T-cell (primary cell): ENCODE measurements around the gene PGBD2. TPM values are rescaled to one million over a fixed set of nuclear protein-coding genes. Genes with fewer than 3 reads are reported as not detected.

Experiments used
- ATAC-seq, 4 experiments: fragments of 200-7000 bp in 3 of 4; fragments of 150-1000 bp in 1 of 4; cut with Tn5 transposase; replicated peaks in 1 of 4; 1 replicate in 3 of 4; 2 replicates in 1 of 4; pipeline ENCODE4 v1.10.0; 2021; ENCODE audit warnings: moderate library complexity in 3 of 4, mild to moderate bottlenecking in 2 of 4, moderate number of reproducible peaks in 1 of 4
- CTCF ChIA-PET, 2 donors: fragments of 300-600 bp; sonication (Branson Sonifier 250); formaldehyde crosslinking; loops; one replicate each; lab custom pipeline; 2022; ENCODE audit warnings: antibody characterized with exemption in 2 of 2; lab: Charles Lee
- POLR2A ChIA-PET, 2 donors: fragments of 300-600 bp; sonication (Branson Sonifier 250); formaldehyde crosslinking; loops; one replicate each; lab custom pipeline; 2022; ENCODE audit warnings: antibody characterized with exemption in 2 of 2; lab: Charles Lee
- DNase-seq, 35 experiments: peaks; one replicate each; pipeline versions ENCODE4 v3.0.0 to v3.0.0-alpha.2; 2013 to 2023
- H3K27ac ChIP-seq: one replicate; pipeline ENCODE4 v1.5.1; 2013; ENCODE audit warnings: low read length
- H3K27me3 ChIP-seq, 2 experiments: replicated peaks in 1 of 2; 1 replicate in 1 of 2; 2 replicates in 1 of 2; pipeline versions ENCODE4 v1.6.1 to v1.7.0; 2013; ENCODE audit warnings: low read length in 1 of 2, mixed read lengths in 1 of 2; ENCODE audit not compliant: control insufficient read depth in 2 of 2, insufficient read depth in 2 of 2; ENCODE audit errors: extremely low read depth in 1 of 2
- H3K36me3 ChIP-seq, 2 donors: 1 replicate in 1 of 2; 2 replicates in 1 of 2; pipeline versions ENCODE4 v1.6.1 to v1.7.0; 2013; ENCODE audit warnings: low read length in 1 of 2; ENCODE audit not compliant: control insufficient read depth in 2 of 2, insufficient read depth in 1 of 2; ENCODE audit errors: extremely low read depth in 1 of 2
- H3K4me1 ChIP-seq, 2 experiments: 1 replicate in 1 of 2; 2 replicates in 1 of 2; pipeline versions ENCODE4 v1.6.1 to v1.7.0; 2013; ENCODE audit warnings: low read length in 2 of 2, mixed read lengths in 1 of 2; ENCODE audit not compliant: insufficient read depth in 2 of 2, control insufficient read depth in 1 of 2; ENCODE audit errors: extremely low read depth in 1 of 2
- H3K4me3 ChIP-seq, 2 donors: 1 replicate in 1 of 2; 2 replicates in 1 of 2; pipeline versions ENCODE4 v1.5.1 to v1.7.0; 2013; ENCODE audit warnings: mild to moderate bottlenecking in 2 of 2, low read length in 1 of 2, moderate library complexity in 1 of 2; ENCODE audit not compliant: control insufficient read depth in 1 of 2; ENCODE audit errors: extremely low read depth in 1 of 2
- H3K9me3 ChIP-seq: 2 replicates; pipeline ENCODE4 v1.7.0; 2013
- H3K27ac Mint-ChIP-seq, 2 donors: one replicate each; pipeline ENCODE4 v1.8.0; 2020 to 2021; ENCODE audit warnings: mild to moderate bottlenecking in 2 of 2, mixed read lengths in 2 of 2
- H3K27me3 Mint-ChIP-seq, 2 donors: one replicate each; pipeline ENCODE4 v1.8.0; 2021 to 2022; ENCODE audit warnings: mixed read lengths in 2 of 2
- H3K36me3 Mint-ChIP-seq: one replicate; pipeline ENCODE4 v1.8.0; 2021; ENCODE audit warnings: mixed read lengths
- H3K4me1 Mint-ChIP-seq, 3 donors: one replicate each; pipeline ENCODE4 v1.8.0; 2020 to 2022; ENCODE audit warnings: mixed read lengths in 3 of 3, mild to moderate bottlenecking in 1 of 3
- H3K4me3 Mint-ChIP-seq, 3 donors: one replicate each; pipeline ENCODE4 v1.8.0; 2020 to 2022; ENCODE audit warnings: mild to moderate bottlenecking in 3 of 3, mixed read lengths in 3 of 3, moderate library complexity in 3 of 3
- H3K9me3 Mint-ChIP-seq, 3 donors: one replicate each; pipeline ENCODE4 v1.8.0; 2020 to 2022; ENCODE audit warnings: mixed read lengths in 3 of 3
- WGBS: methylation state at CpG from one replicate; pipeline ENCODE4 v1.1.5; 2013; ENCODE audit warnings: missing lambda C conversion rate; ENCODE audit not compliant: insufficient coverage; 5-methylcytosine and 5-hydroxymethylcytosine counted together
- total RNA-seq, 35 experiments: library from RNA in 6 of 35; stranded (reverse) in 6 of 35; fragments of 120-200 nt in 1 of 35; gene quantifications; one replicate each; pipeline versions ENCODE4 v1.2.1 to v1.2.4 and lab custom pipeline; 2013 to 2026

The PGBD2 gene
- total RNA-seq, 5 donors from 2014 or later (not counting 1 experiment from before 2014, with no cell fraction given): 5.0 to 15.8 (median 11.4) TPM

- Mint-ChIP-seq H3K27me3 (peaks cover 0 to 6% of the 10 kb centered on the region in 2 donors), H3K36me3 (peaks cover 7% of the 10 kb centered on the region), H3K4me3 (peak overlapping the region in 1 of 3 donors; percentile 90), H3K27ac (no peak overlapping the region), H3K4me1 (peaks cover 25 to 38% (median 34%) of the 10 kb centered on the region in 3 donors), H3K9me3 (no peaks in the 10 kb centered on the region)
- ChIA-PET CTCF (interaction anchor here in 1 of 2 donors (0.8 to 1.0 kb wide), 3 partner anchors 51 to 79 kb away, joined by 3 to 6 read pairs (median 5); partner anchors contain the start of gene SH3BP5L), POLR2A (no interaction called here)
- H3K4me3 ChIP-seq: no peak overlapping the region
- 71% methylated on average over 1 of the region's 3 CpGs for WGBS
- H3K27ac ChIP-seq: no peak overlapping the region
- H3K4me1 ChIP-seq: peaks cover 2 to 14% of the 10 kb centered on the region in 2 experiments
- no peaks in the 10 kb centered on the region for H3K27me3 ChIP-seq
- ATAC-seq (no peak), DNase-seq (no peak)
- no peaks in the 10 kb centered on the region for H3K36me3 ChIP-seq
- no peaks in the 10 kb centered on the region for H3K9me3 ChIP-seq
Measured at GRCh38 chr1:248904437-248905216, 1.4 kb upstream of the PGBD2 start.

GRCh38 chr1:248905662-248906008 lies 400 bp upstream of the PGBD2 start:
- Histone ChIP-seq H3K4me1 (peaks cover 2 to 14% of the 10 kb centered on the region in 2 experiments), H3K27me3 (no peaks in the 10 kb centered on the region), H3K9me3 (no peaks in the 10 kb centered on the region), H3K36me3 (no peaks in the 10 kb centered on the region), H3K27ac (peak overlapping the region; percentile 69), H3K4me3 (peak overlapping the region; percentile 57 to 72)
- Mint-ChIP-seq H3K9me3 (no peaks in the 10 kb centered on the region), H3K36me3 (peaks cover 15% of the 10 kb centered on the region), H3K27me3 (no peaks in the 10 kb centered on the region), H3K27ac (peak overlapping the region; percentile 98), H3K4me1 (peaks cover 33 to 44% (median 41%) of the 10 kb centered on the region in 3 donors), H3K4me3 (peak overlapping the region; percentile 90 to 98 (median 97))
- CTCF ChIA-PET: interaction anchor here in 1 of 2 donors (2.0 kb wide), 1 partner anchor 80 kb away, joined by 16 read pairs; the partner anchor contains the start of gene SH3BP5L
- WGBS: 0% methylated on average over 1 of the region's 4 CpGs
- no peak for DNase-seq
- POLR2A ChIA-PET: interaction anchor here in 1 of 2 donors (1.4 kb wide), 1 partner anchor 79 kb away, joined by 8 read pairs; no protein-coding TSS in a partner anchor
- ATAC-seq: no peak

GRCh38 chr1:248906753-248907661 lies 972 bp downstream of the PGBD2 start:
- DNase-seq (peak in 1 of 35 experiments; percentile 4), ATAC-seq (peak in 2 of 4 experiments; percentile 2 to 35)
- Mint-ChIP-seq H3K4me3 (peak overlapping the region; percentile 87 to 90 (median 90)), H3K4me1 (peaks cover 33 to 44% (median 43%) of the 10 kb centered on the region in 3 donors), H3K36me3 (peaks cover 17% of the 10 kb centered on the region), H3K27ac (peak overlapping the region; percentile 94 to 97), H3K9me3 (no peaks in the 10 kb centered on the region), H3K27me3 (no peaks in the 10 kb centered on the region)
- Histone ChIP-seq H3K4me1 (peaks cover 2 to 14% of the 10 kb centered on the region in 2 experiments), H3K27me3 (no peaks in the 10 kb centered on the region), H3K27ac (peak overlapping the region; percentile 80), H3K9me3 (no peaks in the 10 kb centered on the region), H3K4me3 (peak overlapping the region; percentile 15 to 49), H3K36me3 (no peaks in the 10 kb centered on the region)
- POLR2A ChIA-PET: interaction anchor here (0.6 to 1.4 kb wide), 4 partner anchors 22 to 81 kb away, joined by 3 to 8 read pairs (median 4); no protein-coding TSS in a partner anchor
- CTCF ChIA-PET: interaction anchor here (0.6 to 2.0 kb wide), 6 partner anchors 33 to 81 kb away, joined by 3 to 16 read pairs (median 4); partner anchors contain the start of genes SH3BP5L (in 1 of the 2) and ZNF692 (in 1 of the 2)
- WGBS: 44% methylated on average over 9 of the region's 18 CpGs

DNA sequence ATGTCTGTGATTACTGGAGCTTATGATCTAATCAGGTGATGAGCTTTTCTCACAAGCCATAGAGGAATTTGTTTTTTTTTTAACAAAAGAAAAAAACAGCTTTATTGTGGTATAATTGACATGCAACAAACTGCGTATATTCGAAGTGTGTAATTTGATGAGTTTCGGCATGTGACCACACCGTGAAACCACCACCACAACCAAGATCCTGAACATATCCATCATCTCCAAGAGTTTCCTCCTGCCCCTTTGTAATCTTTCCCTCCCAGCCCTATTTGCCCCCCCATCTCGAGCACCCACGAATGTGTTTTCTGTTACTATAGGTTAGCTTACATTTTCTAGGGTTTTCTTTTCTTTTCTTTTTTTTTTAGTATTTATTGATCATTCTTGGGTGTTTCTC lies 4.7 kb downstream of the PGBD2 start:
- H3K27ac ChIP-seq: no peak overlapping the region
- Mint-ChIP-seq H3K4me3 (no peak overlapping the region), H3K27me3 (no peaks in the 10 kb centered on the region), H3K9me3 (no peaks in the 10 kb centered on the region), H3K4me1 (peaks cover 33 to 50% (median 39%) of the 10 kb centered on the region in 3 donors), H3K27ac (no peak overlapping the region), H3K36me3 (peaks cover 39% of the 10 kb centered on the region)
- peaks cover 0 to 10% of the 10 kb centered on the region in 2 experiments for H3K4me1 ChIP-seq
- DNase-seq: no peak
- no peak for ATAC-seq
- WGBS: no CpG with 5 or more reads among the region's 6 CpGs
- no peaks in the 10 kb centered on the region for H3K9me3 ChIP-seq
- H3K4me3 ChIP-seq: no peak overlapping the region
- CTCF ChIA-PET: interaction anchor here in 1 of 2 donors (0.8 kb wide), 1 partner anchor 15 kb away, joined by 3 read pairs; no protein-coding TSS in a partner anchor
- H3K36me3 ChIP-seq: peaks cover 6 to 22% of the 10 kb centered on the region in 2 donors
- POLR2A ChIA-PET: interaction anchor here in 1 of 2 donors (0.7 kb wide), 1 partner anchor 73 kb away, joined by 5 read pairs; no protein-coding TSS in a partner anchor
- no peaks in the 10 kb centered on the region for H3K27me3 ChIP-seq

GRCh38 chr1:248913933-248914332 lies 7.9 kb downstream of the PGBD2 start:
- no peaks in the 10 kb centered on the region for H3K27me3 Mint-ChIP-seq
- no peaks in the 10 kb centered on the region for H3K27me3 ChIP-seq
- 100% methylated on average over 1 of the region's 2 CpGs for whole genome bisulfite sequencing
- H3K4me1 ChIP-seq: no peaks in the 10 kb centered on the region
- no peak overlapping the region for H3K4me3 Mint-ChIP-seq
- CTCF ChIA-PET: interaction anchor here in 1 of 2 donors (1.1 kb wide), 1 partner anchor 33 kb away, joined by 3 read pairs; no protein-coding TSS in a partner anchor
- POLR2A ChIA-PET: interaction anchor here in 1 of 2 donors (0.6 kb wide), 1 partner anchor 76 kb away, joined by 3 read pairs; no protein-coding TSS in a partner anchor
- H3K36me3 ChIP-seq: peaks cover 12 to 49% of the 10 kb centered on the region in 2 donors
- ATAC-seq: no peak
- no peaks in the 10 kb centered on the region for H3K9me3 Mint-ChIP-seq
- DNase-seq: no peak
- H3K4me1 Mint-ChIP-seq: peaks cover 14 to 28% (median 16%) of the 10 kb centered on the region in 3 donors
- H3K4me3 ChIP-seq: no peak overlapping the region
- peaks cover 55% of the 10 kb centered on the region for H3K36me3 Mint-ChIP-seq
- no peaks in the 10 kb centered on the region for H3K9me3 ChIP-seq
- no peak overlapping the region for H3K27ac ChIP-seq
- no peak overlapping the region for H3K27ac Mint-ChIP-seq
